CD4-positive, alpha-beta T cell (primary cell): ENCODE measurements around the gene COL4A4. TPM values are rescaled to one million over a fixed set of nuclear protein-coding genes. Genes with fewer than 3 reads are reported as not detected.

Experiments
- ATAC-seq: fragments of 200-7000 bp; cut with Tn5 transposase; one replicate; pipeline ENCODE4 v1.10.0; 2022; ENCODE audit warnings: mild to moderate bottlenecking; ENCODE audit not compliant: poor library complexity
- CTCF ChIA-PET: fragments of 350-600 bp; sonication (Branson Sonifier 250); formaldehyde crosslinking; loops from one replicate; lab custom pipeline; 2021; ENCODE audit warnings: antibody characterized with exemption, inconsistent platforms; lab: Charles Lee
- POLR2A ChIA-PET: fragments of 350-600 bp; sonication (Branson Sonifier 250); formaldehyde crosslinking; loops from one replicate; lab custom pipeline; 2021; ENCODE audit warnings: antibody characterized with exemption, inconsistent platforms; lab: Charles Lee
- DNase-seq, 14 experiments: peaks; one replicate each; pipeline ENCODE4 v3.0.0-alpha.2; 2013 to 2020; ENCODE audit warnings: mixed read lengths in 2 of 14
- H3K27ac ChIP-seq, 2 donors: one replicate each; pipeline versions ENCODE4 v1.5.1 to v1.7.0; 2013; ENCODE audit warnings: low read length in 2 of 2, low read depth in 1 of 2, mild to moderate bottlenecking in 1 of 2
- H3K27me3 ChIP-seq, 2 experiments: 1 replicate in 1 of 2; 2 replicates in 1 of 2; pipeline versions ENCODE4 v1.6.1 to v1.7.0; 2013; ENCODE audit warnings: low read length in 2 of 2, control low read depth in 1 of 2, mild to moderate bottlenecking in 1 of 2, moderate library complexity in 1 of 2; ENCODE audit not compliant: insufficient read depth in 2 of 2, control insufficient read depth in 1 of 2
- H3K36me3 ChIP-seq: one replicate; pipeline ENCODE4 v1.6.1; 2013; ENCODE audit warnings: low read length, control low read depth; ENCODE audit not compliant: insufficient read depth
- H3K4me1 ChIP-seq: one replicate; pipeline ENCODE4 v1.6.1; 2013; ENCODE audit warnings: low read length, control low read depth; ENCODE audit not compliant: insufficient read depth
- H3K4me3 ChIP-seq: one replicate; pipeline ENCODE4 v1.5.1; 2013; ENCODE audit warnings: mild to moderate bottlenecking, low read length, moderate library complexity
- H3K9me3 ChIP-seq, 2 experiments: 1 replicate in 1 of 2; 2 replicates in 1 of 2; pipeline versions ENCODE4 v1.6.1 to v1.7.0; 2013; ENCODE audit warnings: low read length in 2 of 2, mild to moderate bottlenecking in 2 of 2, control low read depth in 1 of 2, moderate library complexity in 1 of 2; ENCODE audit not compliant: control insufficient read depth in 1 of 2, insufficient read depth in 1 of 2
- H3K27ac Mint-ChIP-seq: one replicate; pipeline ENCODE4 v1.8.0; 2020; ENCODE audit warnings: mixed read lengths
- H3K27me3 Mint-ChIP-seq: one replicate; pipeline ENCODE4 v1.8.0; 2021; ENCODE audit warnings: mixed read lengths
- H3K36me3 Mint-ChIP-seq: one replicate; pipeline ENCODE4 v1.8.0; 2021; ENCODE audit warnings: low read depth, mixed read lengths
- H3K4me1 Mint-ChIP-seq: one replicate; pipeline ENCODE4 v1.8.0; 2021; ENCODE audit warnings: low read depth, mixed read lengths
- H3K4me3 Mint-ChIP-seq: one replicate; pipeline ENCODE4 v1.8.0; 2020; ENCODE audit warnings: mild to moderate bottlenecking, mixed read lengths
- H3K9me3 Mint-ChIP-seq: one replicate; pipeline ENCODE4 v1.8.0; 2020; ENCODE audit warnings: mixed read lengths
- CTCF ChIP-seq: fragments of 200-600 bp; IDR thresholded peaks from one replicate; pipeline ENCODE4 v1.8.0; 2022; ENCODE audit warnings: antibody characterized with exemption, mild to moderate bottlenecking
- intact Hi-C, 2 experiments: fragments of 100-400 bp; cut with DNase I in 1 of 2; cut with micrococcal nuclease in 1 of 2; formaldehyde crosslinking; loops; one replicate each; pipeline versions ENCODE4 v1.15.1 to v1.9.0; 2023 to 2025; cut with DNase I, micrococcal nuclease
- total RNA-seq, 174 experiments: library from RNA in 2 of 174; stranded (reverse) in 2 of 174; gene quantifications; one replicate each; pipeline ENCODE4 v1.2.3 and lab custom pipeline; 2021 to 2026

The COL4A4 gene
- total RNA-seq, 2 experiments from 2014 or later = not detected

DNA sequence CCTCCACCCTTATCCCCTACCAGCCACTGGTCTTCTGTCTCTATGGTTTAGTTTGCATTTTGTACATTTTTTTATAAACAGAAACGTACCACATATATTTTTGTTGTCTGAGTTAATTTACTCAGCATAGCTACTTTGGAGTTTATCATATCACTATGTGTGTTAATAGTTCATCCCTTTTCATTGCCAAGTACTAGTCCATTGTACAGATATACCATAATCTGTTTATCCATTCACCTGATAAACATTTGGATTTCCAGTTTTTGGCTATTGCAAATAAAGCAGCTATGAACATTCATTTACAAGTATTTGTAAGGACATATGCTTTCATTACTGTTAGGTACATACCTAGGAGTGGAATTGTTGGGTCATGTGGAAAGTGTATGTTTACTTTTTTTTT lies 204.6 kb downstream of the COL4A4 start:
- no peaks in the 10 kb centered on the region for H3K4me1 ChIP-seq
- intact Hi-C loops = no loop called here
- no peak overlapping the region for H3K4me3 ChIP-seq
- Mint-ChIP-seq H3K9me3 (peaks cover 21% of the 10 kb centered on the region), H3K4me1 (no peaks in the 10 kb centered on the region), H3K36me3 (peaks cover 77% of the 10 kb centered on the region), H3K27ac (no peak overlapping the region), H3K27me3 (no peaks in the 10 kb centered on the region), H3K4me3 (no peak overlapping the region)
- TF ChIP-seq CTCF = no peak
- POLR2A ChIA-PET = no interaction called here
- H3K27me3 ChIP-seq = no peaks in the 10 kb centered on the region
- peaks cover 0 to 5% of the 10 kb centered on the region in 2 experiments for H3K9me3 ChIP-seq
- H3K27ac ChIP-seq = no peak overlapping the region
- ATAC-seq (no peak), DNase-seq (no peak)
- CTCF ChIA-PET = no interaction called here
- no peaks in the 10 kb centered on the region for H3K36me3 ChIP-seq

GRCh38 chr2:226956659-226957058 lies 207.3 kb downstream of the COL4A4 start:
- ATAC-seq = no peak
- no peaks in the 10 kb centered on the region for H3K27me3 Mint-ChIP-seq
- no peak overlapping the region for H3K4me3 Mint-ChIP-seq
- no peak overlapping the region for H3K27ac Mint-ChIP-seq
- ChIA-PET CTCF (no interaction called here), POLR2A (no interaction called here)
- Histone ChIP-seq H3K27ac (no peak overlapping the region), H3K4me1 (peaks cover 10% of the 10 kb centered on the region), H3K4me3 (no peak overlapping the region), H3K36me3 (no peaks in the 10 kb centered on the region), H3K9me3 (peaks cover 0 to 5% of the 10 kb centered on the region in 2 experiments), H3K27me3 (no peaks in the 10 kb centered on the region)
- no peak for TF ChIP-seq CTCF
- peaks cover 72% of the 10 kb centered on the region for H3K36me3 Mint-ChIP-seq
- no peak for DNase-seq
- intact Hi-C loops = no loop called here
- peaks cover 20% of the 10 kb centered on the region for H3K4me1 Mint-ChIP-seq
- H3K9me3 Mint-ChIP-seq = peaks cover 21% of the 10 kb centered on the region

DNA sequence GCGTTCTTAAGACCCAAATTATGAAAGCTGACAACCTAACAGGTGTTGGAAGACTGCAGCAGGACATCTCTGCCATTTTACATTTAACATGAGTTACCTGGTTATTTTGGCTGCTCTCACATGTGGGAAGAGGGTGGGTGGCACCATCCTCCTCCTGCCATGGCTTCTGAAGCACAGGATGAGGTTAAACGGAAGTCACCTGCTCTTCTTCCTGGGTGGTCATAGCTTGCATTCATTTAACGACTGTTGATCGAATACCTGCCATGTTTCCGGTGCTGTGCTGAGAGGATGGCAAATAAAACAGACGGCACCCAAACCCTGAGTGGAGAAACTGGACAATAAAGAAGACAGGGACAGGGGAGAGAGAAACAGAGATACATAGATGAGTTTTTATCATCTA lies 210.2 kb downstream of the COL4A4 start:
- no peak overlapping the region for H3K4me3 ChIP-seq
- peaks cover 10% of the 10 kb centered on the region for H3K4me1 ChIP-seq
- H3K27me3 Mint-ChIP-seq = no peaks in the 10 kb centered on the region
- no peaks in the 10 kb centered on the region for H3K36me3 ChIP-seq
- no peaks in the 10 kb centered on the region for H3K27me3 ChIP-seq
- CTCF ChIA-PET = no interaction called here
- peaks cover 67% of the 10 kb centered on the region for H3K36me3 Mint-ChIP-seq
- ATAC-seq (no peak), DNase-seq (peak in 1 of 14 experiments; percentile 10)
- intact Hi-C loops = no loop called here
- POLR2A ChIA-PET = no interaction called here
- H3K4me1 Mint-ChIP-seq = peaks cover 28% of the 10 kb centered on the region
- no peak overlapping the region for H3K27ac Mint-ChIP-seq
- peaks cover 18% of the 10 kb centered on the region for H3K9me3 Mint-ChIP-seq
- no peaks in the 10 kb centered on the region for H3K9me3 ChIP-seq
- no peak for TF ChIP-seq CTCF
- H3K4me3 Mint-ChIP-seq = no peak overlapping the region
- no peak overlapping the region for H3K27ac ChIP-seq
